Right cardiac atrium (tissue), 5 donors: Measurements from ENCODE around the gene PRADC1. TPM values are rescaled to one million over a fixed set of nuclear protein-coding genes. Genes with fewer than 3 reads are reported as not detected.
"Not testable (repeated sequence)": the region's sequence is repeated elsewhere in the genome, so short reads cannot be mapped to it uniquely, and the experiment has no call there.

ENCODE experiments used
- ATAC-seq, 2 donors: fragments of 200-7000 bp; cut with Tn5 transposase; one replicate each; pipeline versions ENCODE4 v1.8.0 to v1.9.1; 2020; ENCODE audit warnings: moderate library complexity in 2 of 2, mild to moderate bottlenecking in 1 of 2
- DNase-seq, 3 donors: peaks; one replicate each; pipeline ENCODE4 v3.0.0-alpha.2; 2020
- H3K27ac ChIP-seq: one replicate; pipeline ENCODE4 v1.5.1; 2013; ENCODE audit warnings: mild to moderate bottlenecking, low read length, control low read depth, moderate library complexity
- H3K27me3 ChIP-seq: one replicate; pipeline ENCODE4 v1.6.1; 2013; ENCODE audit not compliant: control insufficient read depth, insufficient read depth
- H3K4me1 ChIP-seq: one replicate; pipeline ENCODE4 v1.6.1; 2013; ENCODE audit warnings: low read length; ENCODE audit not compliant: control insufficient read depth, insufficient read depth
- H3K4me3 ChIP-seq: one replicate; pipeline ENCODE4 v1.5.1; 2013; ENCODE audit warnings: low read length, control low read depth
- H3K9me3 ChIP-seq: one replicate; pipeline ENCODE4 v1.6.1; 2013; ENCODE audit warnings: low read length; ENCODE audit not compliant: control insufficient read depth
- WGBS: extraction: QIAGEN DNeasy Blood & Tissue Kit; methylation state at CpG from one replicate; pipeline ENCODE4 v1.1.7; 2013; 5-methylcytosine and 5-hydroxymethylcytosine counted together
- intact Hi-C, 4 donors: fragments of 100-400 bp; cut with DNase I; formaldehyde crosslinking; loops; one replicate each; pipeline versions ENCODE4 v1.11.0 to v1.14.0; 2022 to 2023
- polyA plus RNA-seq: library from polyadenylated mRNA; stranded (reverse); fragments of 200-250 nt; gene quantifications from one replicate; pipeline ENCODE4 v1.2.3, GENCODE V29; 2013
- total RNA-seq, 4 donors: library from RNA; stranded (reverse); fragmentation: NEBNext Ultra II Directional; extraction: Animal tissue kit (Norgen Biotek cat#: 25700); gene quantifications; one replicate each; pipeline ENCODE4 v1.2.1, GENCODE V29; 2021
- donor health status: healthy with polysubstance abuse.
- donor health status: DM: no; HTN: yes; CAD: no.
- donor health status: DM: no; HTN: no; CAD: no.
- donor health status: DM: no; HTN: yes; CAD: no; lungs with severe emphysema.
- donor health status: DM: yes; HTN: yes; CAD: no.

The PRADC1 gene
- total and polyA plus RNA-seq, 5 donors, result 73.7 to 134 (median 85.7) TPM

- Histone ChIP-seq H3K9me3 (no peaks in the 10 kb centered on the region), H3K27me3 (no peaks in the 10 kb centered on the region), H3K27ac (no peak overlapping the region), H3K4me1 (no peaks in the 10 kb centered on the region), H3K4me3 (no peak overlapping the region)
- 88% methylated on average over 28 of the region's 28 CpGs for WGBS
- DNase-seq, result no peak
- ATAC-seq, result no peak
- intact Hi-C loops, result no loop called here
These were observed 32.4 kb upstream of the PRADC1 start for GRCh38 chr2:73265298-73266060.

- Histone ChIP-seq H3K27me3 (no peaks in the 10 kb centered on the region), H3K27ac (no peak overlapping the region), H3K4me1 (no peaks in the 10 kb centered on the region), H3K4me3 (no peak overlapping the region), H3K9me3 (no peaks in the 10 kb centered on the region)
- ATAC-seq (no peak), DNase-seq (no peak)
- WGBS, result 84% methylated on average over 4 of the region's 4 CpGs
- intact Hi-C loops, result no loop called here
These were observed 31.7 kb upstream of the PRADC1 start for GRCh38 chr2:73264783-73265182.

- H3K27me3 ChIP-seq, result no peaks in the 10 kb centered on the region
- no peak for ATAC-seq
- H3K4me3 ChIP-seq, result no peak overlapping the region
- WGBS, result 90% methylated on average over 15 of the region's 15 CpGs
- H3K9me3 ChIP-seq, result no peaks in the 10 kb centered on the region
- intact Hi-C loops, result no loop called here
- DNase-seq, result no peak
- H3K27ac ChIP-seq, result no peak overlapping the region
- no peaks in the 10 kb centered on the region for H3K4me1 ChIP-seq
These were observed 31.2 kb upstream of the PRADC1 start for GRCh38 chr2:73264332-73264606.

GRCh38 chr2:73263540-73264331 lies 30.7 kb upstream of the PRADC1 start:
- 93% methylated on average over 16 of the region's 16 CpGs for WGBS
- H3K4me1 ChIP-seq, result no peaks in the 10 kb centered on the region
- H3K27ac ChIP-seq, result no peak overlapping the region
- no peaks in the 10 kb centered on the region for H3K27me3 ChIP-seq
- no peak overlapping the region for H3K4me3 ChIP-seq
- intact Hi-C loops, result no loop called here
- DNase-seq (no peak), ATAC-seq (no peak)
- H3K9me3 ChIP-seq, result no peaks in the 10 kb centered on the region

- 91% methylated on average over 18 of the region's 18 CpGs for WGBS
- H3K27ac ChIP-seq, DNase-seq, H3K27me3 ChIP-seq, H3K9me3 ChIP-seq, H3K4me1 ChIP-seq, H3K4me3 ChIP-seq, ATAC-seq, intact Hi-C loops: not testable (repeated sequence)
These were observed 29.8 kb upstream of the PRADC1 start for GRCh38 chr2:73262691-73263429.

- intact Hi-C loops, result no loop called here
- 90% methylated on average over 4 of the region's 4 CpGs for WGBS
These were observed 29.1 kb upstream of the PRADC1 start for GRCh38 chr2:73262108-73262651.

GRCh38 chr2:73260338-73260984 lies 27.4 kb upstream of the PRADC1 start:
- 24% methylated on average over 17 of the region's 17 CpGs for WGBS
- Histone ChIP-seq H3K9me3 (no peaks in the 10 kb centered on the region), H3K27ac (no peak overlapping the region), H3K4me3 (no peak overlapping the region), H3K4me1 (no peaks in the 10 kb centered on the region), H3K27me3 (no peaks in the 10 kb centered on the region)
- DNase-seq, result peak; percentile 36 to 73 (median 73)
- peak; percentile 29 to 47 for ATAC-seq
- intact Hi-C loops, result no loop called here

More at GRCh38 chr2:73262108-73262651, 29.1 kb upstream of the PRADC1 start:
- Histone ChIP-seq H3K4me3 (no peak overlapping the region), H3K9me3 (no peaks in the 10 kb centered on the region), H3K27me3 (no peaks in the 10 kb centered on the region), H3K27ac (no peak overlapping the region), H3K4me1 (no peaks in the 10 kb centered on the region)
- DNase-seq, result no peak
- no peak for ATAC-seq

- H3K9me3 ChIP-seq, result no peaks in the 10 kb centered on the region
- WGBS, result 87% methylated on average over 4 of the region's 4 CpGs
- H3K27ac ChIP-seq, result no peak overlapping the region
- H3K27me3 ChIP-seq, result no peaks in the 10 kb centered on the region
- H3K4me1 ChIP-seq, result no peaks in the 10 kb centered on the region
- intact Hi-C loops, result no loop called here
- DNase-seq, result no peak
- no peak overlapping the region for H3K4me3 ChIP-seq
- ATAC-seq, result no peak
These were observed 26.8 kb upstream of the PRADC1 start for GRCh38 chr2:73259704-73260337.

- Histone ChIP-seq H3K27me3 (no peaks in the 10 kb centered on the region), H3K27ac (no peak overlapping the region), H3K4me3 (no peak overlapping the region), H3K4me1 (no peaks in the 10 kb centered on the region), H3K9me3 (no peaks in the 10 kb centered on the region)
- ATAC-seq, result no peak
- 92% methylated on average over 8 of the region's 8 CpGs for WGBS
- DNase-seq, result no peak
- intact Hi-C loops, result no loop called here
These were observed 26.2 kb upstream of the PRADC1 start for GRCh38 chr2:73259276-73259675.

- ATAC-seq, result no peak
- intact Hi-C loops, result no loop called here
- Histone ChIP-seq H3K9me3 (no peaks in the 10 kb centered on the region), H3K27ac (no peak overlapping the region), H3K27me3 (no peaks in the 10 kb centered on the region), H3K4me1 (no peaks in the 10 kb centered on the region), H3K4me3 (no peak overlapping the region)
- DNase-seq, result no peak
- WGBS, result 96% methylated on average over 9 of the region's 9 CpGs
These were observed 25.8 kb upstream of the PRADC1 start for GRCh38 chr2:73258913-73259215.
